SK-N-SH (cell line): ENCODE data around the gene EEFSEC. TPM values are rescaled to one million over a fixed set of nuclear protein-coding genes. Genes with fewer than 3 reads are reported as not detected.
A peak's percentile ranks its signal among the peaks of the same experiment; 100 is the strongest.

Source experiments
- CTCF ChIA-PET: fragments of 300-600, 350-600 bp; formaldehyde crosslinking; extraction: SDS; loops from one replicate; lab custom pipeline; 2021; lab: Yijun Ruan, JAX
- POLR2A ChIA-PET: fragments of 350-600 bp; sonication (Branson Sonifier 250); formaldehyde crosslinking; extraction: SDS; loops from one replicate; lab custom pipeline; 2020; ENCODE audit warnings: antibody characterized with exemption, inconsistent platforms; lab: Yijun Ruan, JAX
- DNase-seq: peaks from one replicate; pipeline ENCODE4 v3.0.0; 2012
- H2AFZ ChIP-seq: fragments of 200-600 bp; sonication (generic); 2 replicates; pipeline ENCODE4 v1.8.1; 2016; ENCODE audit warnings: antibody characterized with exemption, mild to moderate bottlenecking, low read depth
- H3F3A ChIP-seq: fragments of 200-600 bp; sonication (generic); replicated peaks from 2 replicates; pipeline ENCODE3; 2016; ENCODE audit warnings: antibody characterized with exemption, mild to moderate bottlenecking; ENCODE audit not compliant: insufficient read depth
- H3K27ac ChIP-seq, 2 experiments: fragments of 200-500 bp in 1 of 2; fragments of 200-600 bp in 1 of 2; sonication (Bioruptor generic) in 1 of 2; sonication (generic), shearing (Covaris generic) in 1 of 2; 2 replicates each; pipeline versions ENCODE4 v1.5.1 to v1.6.1; 2014 to 2016; ENCODE audit warnings: low read depth in 2 of 2, inconsistent platforms in 1 of 2, low read length in 1 of 2, mild to moderate bottlenecking in 1 of 2, mixed read lengths in 1 of 2
- H3K27me3 ChIP-seq: fragments of 200-600 bp; sonication (generic), shearing (Covaris generic); 2 replicates; pipeline ENCODE4 v1.6.1; 2016; ENCODE audit warnings: mixed run types; ENCODE audit not compliant: insufficient read depth
- H3K36me3 ChIP-seq, 2 experiments: fragments of 200-500 bp in 1 of 2; fragments of 200-600 bp in 1 of 2; sonication (Bioruptor generic) in 1 of 2; sonication (generic) in 1 of 2; replicated peaks in 1 of 2; 2 replicates each; pipeline versions ENCODE3 to v1.5.1; 2014 to 2016; ENCODE audit warnings: low read length in 1 of 2, mild to moderate bottlenecking in 1 of 2; ENCODE audit not compliant: insufficient read depth in 2 of 2, control insufficient read depth in 1 of 2
- H3K4me1 ChIP-seq, 2 experiments: fragments of 200-500 bp in 1 of 2; fragments of 200-600 bp in 1 of 2; sonication (Bioruptor generic) in 1 of 2; sonication (generic), shearing (Covaris generic) in 1 of 2; 2 replicates each; pipeline versions ENCODE4 v1.5.1 to v1.6.1; 2014 to 2016; ENCODE audit warnings: low read depth in 1 of 2, low read length in 1 of 2, mixed run types in 1 of 2; ENCODE audit not compliant: insufficient read depth in 2 of 2, control insufficient read depth in 1 of 2
- H3K4me2 ChIP-seq: fragments of 200-600 bp; sonication (generic), shearing (Covaris generic); 2 replicates; pipeline ENCODE4 v1.6.1; 2017; ENCODE audit warnings: mixed run types
- H3K4me3 ChIP-seq, 2 experiments: fragments of 200-500 bp in 1 of 2; fragments of 200-600 bp in 1 of 2; sonication (Bioruptor generic) in 1 of 2; sonication (generic), shearing (Covaris generic) in 1 of 2; 2 replicates each; pipeline versions ENCODE4 v1.5.1 to v1.8.1; 2014 to 2016; ENCODE audit warnings: low read depth in 2 of 2, inconsistent platforms in 1 of 2, low read length in 1 of 2, mild to moderate bottlenecking in 1 of 2, mixed read lengths in 1 of 2, moderate library complexity in 1 of 2
- H3K79me2 ChIP-seq: fragments of 200-600 bp; sonication (generic); 2 replicates; pipeline ENCODE4 v1.8.1; 2017; ENCODE audit warnings: mild to moderate bottlenecking; ENCODE audit not compliant: insufficient read depth
- H3K9ac ChIP-seq: fragments of 200-600 bp; sonication (generic); 2 replicates; pipeline ENCODE4 v1.6.1; 2017; ENCODE audit warnings: mixed run types
- H3K9me2 ChIP-seq: fragments of 200-600 bp; sonication (generic); 2 replicates; pipeline ENCODE4 v1.6.1; 2017; ENCODE audit warnings: mixed run types
- H3K9me3 ChIP-seq: fragments of 200-600 bp; sonication (generic); 2 replicates; pipeline ENCODE4 v1.6.1; 2017; ENCODE audit warnings: mixed run types, mild to moderate bottlenecking, moderate library complexity
- H4K20me1 ChIP-seq: fragments of 200-600 bp; sonication (generic); 2 replicates; pipeline ENCODE4 v1.6.1; 2017; ENCODE audit warnings: mild to moderate bottlenecking, mixed run types; ENCODE audit not compliant: insufficient read depth
- CHD2 ChIP-seq: fragments of 150-350 bp; IDR thresholded peaks from 2 replicates; pipeline ENCODE4 v1.6.1; 2018; ENCODE audit warnings: low read length; ENCODE audit not compliant: partially characterized antibody
- ELF1 ChIP-seq: IDR thresholded peaks from 2 replicates; pipeline ENCODE4 v1.4.0; 2012
- EP300 ChIP-seq, 2 experiments: IDR thresholded peaks; 2 replicates each; pipeline versions ENCODE4 v1.4.0 to v1.6.1; 2012; ENCODE audit warnings: borderline replicate concordance in 1 of 2, low read depth in 1 of 2, low read length in 1 of 2
- EZH2phosphoT487 ChIP-seq: fragments of 200-600 bp; sonication (generic); IDR thresholded peaks from 2 replicates; pipeline ENCODE4 v1.6.1; 2017; ENCODE audit warnings: low read depth, mixed run types, mild to moderate bottlenecking, antibody characterized with exemption, moderate library complexity, borderline replicate concordance
- FOSL2 ChIP-seq: IDR thresholded peaks from 2 replicates; pipeline ENCODE4 v1.4.0; 2012; ENCODE audit warnings: low read depth, mild to moderate bottlenecking, moderate library complexity, borderline replicate concordance
- FOXJ3 ChIP-seq: sonication (generic); formaldehyde crosslinking; IDR thresholded peaks from 2 replicates; pipeline ENCODE4 v1.5.1; 2020; ENCODE audit warnings: mild to moderate bottlenecking, missing genetic modification reagents
- FOXM1 ChIP-seq: IDR thresholded peaks from 2 replicates; pipeline ENCODE4 v1.4.0; 2012; ENCODE audit warnings: low read depth, mild to moderate bottlenecking
- GABPA ChIP-seq: IDR thresholded peaks from 2 replicates; pipeline ENCODE4 v1.4.0; 2012; ENCODE audit warnings: low read depth, mild to moderate bottlenecking
- GATA2 ChIP-seq: sonication (generic); formaldehyde crosslinking; IDR thresholded peaks from 2 replicates; pipeline ENCODE4 v1.5.0; 2020; ENCODE audit warnings: mild to moderate bottlenecking, missing genetic modification reagents
- MEF2A ChIP-seq: IDR thresholded peaks from 2 replicates; pipeline ENCODE4 v1.4.0; 2012; ENCODE audit warnings: low read depth, borderline replicate concordance
- MXI1 ChIP-seq: IDR thresholded peaks from 2 replicates; pipeline ENCODE4 v1.6.1; 2012; ENCODE audit warnings: mild to moderate bottlenecking, low read depth, low read length, improper control_type of control experiment
- NFIC ChIP-seq: IDR thresholded peaks from 2 replicates; pipeline ENCODE4 v1.4.0; 2012; ENCODE audit warnings: borderline replicate concordance
- NRF1 ChIP-seq: IDR thresholded peaks from 2 replicates; pipeline ENCODE4 v1.6.1; 2012; ENCODE audit warnings: low read depth, mild to moderate bottlenecking, low read length
- RAD21 ChIP-seq: IDR thresholded peaks from 2 replicates; pipeline ENCODE4 v1.6.1; 2012; ENCODE audit warnings: mild to moderate bottlenecking, low read length
- RCOR1 ChIP-seq: fragments of 150-350 bp; IDR thresholded peaks from 2 replicates; pipeline ENCODE4 v1.6.1; 2017; ENCODE audit warnings: antibody characterized with exemption, low read length
- RFX5 ChIP-seq: IDR thresholded peaks from 2 replicates; pipeline ENCODE4 v1.6.1; 2012; ENCODE audit warnings: mild to moderate bottlenecking, improper control_type of control experiment, low read length
- RXRA ChIP-seq: IDR thresholded peaks from 2 replicates; pipeline ENCODE4 v1.4.0; 2012; ENCODE audit warnings: low read depth, mild to moderate bottlenecking, borderline replicate concordance
- SIN3A ChIP-seq: IDR thresholded peaks from 2 replicates; pipeline ENCODE4 v1.6.1; 2012; ENCODE audit warnings: low read depth, mild to moderate bottlenecking, low read length, moderate library complexity, borderline replicate concordance
- SMC3 ChIP-seq: IDR thresholded peaks from 2 replicates; pipeline ENCODE4 v1.6.1; 2012; ENCODE audit warnings: low read depth, low read length, improper control_type of control experiment
- TAF1 ChIP-seq: IDR thresholded peaks from 2 replicates; pipeline ENCODE4 v1.6.1; 2012; ENCODE audit warnings: low read depth, mild to moderate bottlenecking, low read length, moderate library complexity, borderline replicate concordance
- TEAD4 ChIP-seq: IDR thresholded peaks from 2 replicates; pipeline ENCODE4 v1.4.0; 2012; ENCODE audit warnings: mild to moderate bottlenecking, borderline replicate concordance; ENCODE audit not compliant: insufficient read depth
- USF2 ChIP-seq: fragments of 150-350 bp; IDR thresholded peaks from 2 replicates; pipeline ENCODE4 v1.6.1; 2017; ENCODE audit warnings: antibody characterized with exemption, low read length, low read depth, borderline replicate concordance
- YY1 ChIP-seq: IDR thresholded peaks from 2 replicates; pipeline ENCODE4 v1.4.0; 2012; ENCODE audit warnings: low read depth, mild to moderate bottlenecking
- WGBS: methylation state at CpG from one replicate; pipeline ENCODE4 v1.1.6; 2017; ENCODE audit warnings: low lambda C conversion rate; 5-methylcytosine and 5-hydroxymethylcytosine counted together
- polyA plus RNA-seq, 3 experiments: library from polyadenylated mRNA; depleted of rRNA; stranded (reverse); fragments of >200 nt; gene quantifications; 2 replicates each; pipeline ENCODE4 v1.2.3, GENCODE V29; 2012
- TF ChIP-seq, protein P1 (sequence below): IDR thresholded peaks from 2 replicates; pipeline ENCODE4 v1.6.1; 2012; ENCODE audit warnings: mild to moderate bottlenecking, low read depth, low read length, moderate library complexity
- TF ChIP-seq, protein P2 (sequence below): IDR thresholded peaks from 2 replicates; pipeline ENCODE4; 2012

Gene EEFSEC
- polyA plus RNA-seq, 1 of the 3 experiments (the other 2 are of a cell fraction) = 12.4 TPM

DNA sequence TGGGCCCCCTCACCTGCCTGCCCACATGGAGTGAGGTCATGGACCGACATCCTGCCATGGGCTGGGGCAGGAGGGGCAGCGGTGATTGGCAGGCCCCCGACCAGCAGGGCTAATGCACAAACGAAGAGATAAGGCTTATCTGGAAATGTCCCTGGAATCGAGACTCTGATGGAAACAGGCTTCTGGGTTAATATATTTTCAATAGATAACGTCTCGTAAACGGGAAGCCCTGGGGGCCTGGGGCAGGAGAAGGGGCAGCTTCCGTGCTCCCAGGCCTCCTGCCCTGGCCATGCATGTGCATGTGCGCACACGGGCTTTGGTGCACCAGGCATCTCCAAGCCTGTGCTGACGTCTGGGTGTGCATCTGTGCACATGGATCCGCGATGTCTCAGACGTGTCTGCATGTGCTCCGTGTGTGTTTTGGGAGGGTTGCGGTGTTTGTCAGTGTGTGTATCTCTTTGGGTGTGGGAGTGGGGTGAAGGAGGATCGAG lies 258.3 kb downstream of the EEFSEC start (continued):
- TF ChIP-seq, protein P1, sequence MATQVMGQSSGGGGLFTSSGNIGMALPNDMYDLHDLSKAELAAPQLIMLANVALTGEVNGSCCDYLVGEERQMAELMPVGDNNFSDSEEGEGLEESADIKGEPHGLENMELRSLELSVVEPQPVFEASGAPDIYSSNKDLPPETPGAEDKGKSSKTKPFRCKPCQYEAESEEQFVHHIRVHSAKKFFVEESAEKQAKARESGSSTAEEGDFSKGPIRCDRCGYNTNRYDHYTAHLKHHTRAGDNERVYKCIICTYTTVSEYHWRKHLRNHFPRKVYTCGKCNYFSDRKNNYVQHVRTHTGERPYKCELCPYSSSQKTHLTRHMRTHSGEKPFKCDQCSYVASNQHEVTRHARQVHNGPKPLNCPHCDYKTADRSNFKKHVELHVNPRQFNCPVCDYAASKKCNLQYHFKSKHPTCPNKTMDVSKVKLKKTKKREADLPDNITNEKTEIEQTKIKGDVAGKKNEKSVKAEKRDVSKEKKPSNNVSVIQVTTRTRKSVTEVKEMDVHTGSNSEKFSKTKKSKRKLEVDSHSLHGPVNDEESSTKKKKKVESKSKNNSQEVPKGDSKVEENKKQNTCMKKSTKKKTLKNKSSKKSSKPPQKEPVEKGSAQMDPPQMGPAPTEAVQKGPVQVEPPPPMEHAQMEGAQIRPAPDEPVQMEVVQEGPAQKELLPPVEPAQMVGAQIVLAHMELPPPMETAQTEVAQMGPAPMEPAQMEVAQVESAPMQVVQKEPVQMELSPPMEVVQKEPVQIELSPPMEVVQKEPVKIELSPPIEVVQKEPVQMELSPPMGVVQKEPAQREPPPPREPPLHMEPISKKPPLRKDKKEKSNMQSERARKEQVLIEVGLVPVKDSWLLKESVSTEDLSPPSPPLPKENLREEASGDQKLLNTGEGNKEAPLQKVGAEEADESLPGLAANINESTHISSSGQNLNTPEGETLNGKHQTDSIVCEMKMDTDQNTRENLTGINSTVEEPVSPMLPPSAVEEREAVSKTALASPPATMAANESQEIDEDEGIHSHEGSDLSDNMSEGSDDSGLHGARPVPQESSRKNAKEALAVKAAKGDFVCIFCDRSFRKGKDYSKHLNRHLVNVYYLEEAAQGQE = no peak
- TF ChIP-seq CHD2 (peak; percentile 91), YY1 (no peak), NFIC (no peak), GABPA (no peak), USF2 (no peak), EZH2phosphoT487 (no peak), NRF1 (no peak), RAD21 (peak; percentile 25; the same call in 1 of the 2 replicates)

GRCh38 chr3:128412180-128413002 lies 259.1 kb downstream of the EEFSEC start:
- ChIA-PET CTCF (interaction anchor here (1.0 to 7.2 kb wide), 12 partner anchors 9 to 317 kb away, joined by 3 to 44 read pairs (median 4); no protein-coding TSS in a partner anchor), POLR2A (interaction anchor here (0.7 to 6.3 kb wide), 17 partner anchors 8 to 173 kb away, joined by 3 to 100 read pairs (median 20); partner anchors contain the start of gene GATA2)
- H3K4me2 ChIP-seq = no peak overlapping the region
- H3K36me3 ChIP-seq = no peaks in the 10 kb centered on the region
- DNase-seq = peak; percentile 58
- H3K27me3 ChIP-seq = no peaks in the 10 kb centered on the region
- H3K27ac ChIP-seq = peak overlapping the region in 1 of 2 experiments; percentile 100; a peak in 3 of 4 replicates
- WGBS = 81% methylated on average over 6 of the region's 15 CpGs
- no peaks in the 10 kb centered on the region for H3K9me3 ChIP-seq
- H2AFZ ChIP-seq = no peak overlapping the region
- no peak overlapping the region for H3K9ac ChIP-seq
- no peaks in the 10 kb centered on the region for H3K79me2 ChIP-seq
- H4K20me1 ChIP-seq = no peaks in the 10 kb centered on the region
- H3K9me2 ChIP-seq = no peaks in the 10 kb centered on the region
- H3K4me1 ChIP-seq = peaks cover 0 to 96% of the 10 kb centered on the region in 2 experiments; a peak in 2 of 4 replicates
- no peak overlapping the region for H3K4me3 ChIP-seq
- H3F3A ChIP-seq = no peaks in the 10 kb centered on the region
- TF ChIP-seq NFIC (no peak), FOXJ3 (CRISPR knock-in tag) (no peak), SMC3 (no peak), MEF2A (no peak), RFX5 (no peak), RCOR1 (peak; percentile 16; the same call in 1 of the 2 replicates), YY1 (no peak), RAD21 (no peak), FOSL2 (no peak), TAF1 (no peak), TEAD4 (0 out of 2 replicates have a peak, but pooled peaks have one; percentile 30), SIN3A (no peak), ELF1 (no peak), GABPA (no peak), EP300 (IDR thresholded peaks at IDR 0.05; ENCODE audit: borderline replicate concordance in 1 of 2, low read depth in 1 of 2, low read length in 1 of 2) (peak in 1 of 2 experiments; percentile 91; a peak in 2 of 4 replicates), MXI1 (no peak; the same call in 1 of the 2 replicates), CHD2 (no peak), RXRA (no peak), FOXM1 (no peak), NRF1 (no peak), GATA2 (CRISPR knock-in tag) (peak; percentile 59)
- TF ChIP-seq, protein P2, sequence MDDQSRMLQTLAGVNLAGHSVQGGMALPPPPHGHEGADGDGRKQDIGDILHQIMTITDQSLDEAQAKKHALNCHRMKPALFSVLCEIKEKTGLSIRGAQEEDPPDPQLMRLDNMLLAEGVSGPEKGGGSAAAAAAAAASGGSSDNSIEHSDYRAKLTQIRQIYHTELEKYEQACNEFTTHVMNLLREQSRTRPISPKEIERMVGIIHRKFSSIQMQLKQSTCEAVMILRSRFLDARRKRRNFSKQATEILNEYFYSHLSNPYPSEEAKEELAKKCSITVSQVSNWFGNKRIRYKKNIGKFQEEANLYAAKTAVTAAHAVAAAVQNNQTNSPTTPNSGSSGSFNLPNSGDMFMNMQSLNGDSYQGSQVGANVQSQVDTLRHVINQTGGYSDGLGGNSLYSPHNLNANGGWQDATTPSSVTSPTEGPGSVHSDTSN = no peak
